H9 (cell line): ENCODE results near the gene FCAMR. TPM values are rescaled to one million over a fixed set of nuclear protein-coding genes. Genes with fewer than 3 reads are reported as not detected.
A peak's percentile ranks its signal among the peaks of the same experiment; 100 is the strongest.

Experiments
- DNase-seq: peaks from one replicate; pipeline ENCODE4 v3.0.0-alpha.2; 2017
- H2AFZ ChIP-seq: one replicate; pipeline ENCODE4 v1.6.1; 2013; ENCODE audit warnings: mild to moderate bottlenecking, low read length, control low read depth, moderate library complexity
- H2AK5ac ChIP-seq: 2 replicates; pipeline ENCODE4 v1.6.1; 2013; ENCODE audit warnings: low read length, control low read depth, mixed read lengths; ENCODE audit not compliant: insufficient read length
- H2BK120ac ChIP-seq: one replicate; pipeline ENCODE4 v1.6.1; 2013; ENCODE audit warnings: low read depth, mild to moderate bottlenecking, low read length, control low read depth, inconsistent platforms; ENCODE audit not compliant: poor library complexity, severe bottlenecking
- H2BK12ac ChIP-seq: 2 replicates; pipeline ENCODE4 v1.6.1; 2013; ENCODE audit warnings: low read length, control low read depth, mixed read lengths, low read depth; ENCODE audit not compliant: insufficient read length
- H2BK15ac ChIP-seq: 2 replicates; pipeline ENCODE4 v1.6.1; 2013; ENCODE audit warnings: low read depth, low read length, control low read depth
- H2BK20ac ChIP-seq: one replicate; pipeline ENCODE4 v1.6.1; 2013; ENCODE audit warnings: low read depth, mild to moderate bottlenecking, low read length, control low read depth, inconsistent platforms; ENCODE audit not compliant: poor library complexity, severe bottlenecking
- H2BK5ac ChIP-seq: 2 replicates; pipeline ENCODE4 v1.6.1; 2013; ENCODE audit warnings: low read length, control low read depth, mixed read lengths; ENCODE audit not compliant: insufficient read length
- H3K14ac ChIP-seq: 2 replicates; pipeline ENCODE4 v1.6.1; 2013; ENCODE audit warnings: low read length, control low read depth; ENCODE audit not compliant: insufficient read depth
- H3K18ac ChIP-seq: 2 replicates; pipeline ENCODE4 v1.6.1; 2013; ENCODE audit warnings: low read depth, mild to moderate bottlenecking, mixed read lengths, low read length, control low read depth; ENCODE audit not compliant: insufficient read length
- H3K23ac ChIP-seq: 2 replicates; pipeline ENCODE4 v1.6.1; 2013; ENCODE audit warnings: low read length, control low read depth, mixed read lengths, low read depth; ENCODE audit not compliant: insufficient read length
- H3K23me2 ChIP-seq: 2 replicates; pipeline ENCODE4 v1.6.1; 2013; ENCODE audit warnings: low read depth, mild to moderate bottlenecking, mixed read lengths, low read length, control low read depth; ENCODE audit not compliant: insufficient read length, poor library complexity, severe bottlenecking
- H3K27ac ChIP-seq: 2 replicates; pipeline ENCODE4 v1.5.1; 2013; ENCODE audit warnings: low read length, control low read depth, mixed read lengths, low read depth; ENCODE audit not compliant: insufficient read length
- H3K27me3 ChIP-seq: 2 replicates; pipeline ENCODE4 v1.6.1; 2013; ENCODE audit warnings: low read length, control low read depth, inconsistent platforms; ENCODE audit not compliant: insufficient read depth
- H3K4ac ChIP-seq: 2 replicates; pipeline ENCODE4 v1.6.1; 2013; ENCODE audit warnings: low read depth, mild to moderate bottlenecking, control low read depth, inconsistent platforms, low read length, moderate library complexity
- H3K4me1 ChIP-seq: 2 replicates; pipeline ENCODE4 v1.6.1; 2013; ENCODE audit warnings: low read length, control low read depth, inconsistent platforms; ENCODE audit not compliant: insufficient read depth
- H3K4me2 ChIP-seq: 2 replicates; pipeline ENCODE4 v1.6.1; 2013; ENCODE audit warnings: low read length, control low read depth, mixed read lengths; ENCODE audit not compliant: insufficient read length, insufficient read depth
- H3K56ac ChIP-seq: 2 replicates; pipeline ENCODE4 v1.6.1; 2013; ENCODE audit warnings: low read depth, mild to moderate bottlenecking, mixed read lengths, low read length, control low read depth; ENCODE audit not compliant: insufficient read length
- H3K79me1 ChIP-seq: 2 replicates; pipeline ENCODE4 v1.6.1; 2013; ENCODE audit warnings: low read depth, mild to moderate bottlenecking, moderate library complexity, low read length, control low read depth, inconsistent platforms; ENCODE audit not compliant: insufficient read depth, poor library complexity, severe bottlenecking
- H3K79me2 ChIP-seq: 2 replicates; pipeline ENCODE4 v1.6.1; 2013; ENCODE audit warnings: low read length, control low read depth, inconsistent platforms; ENCODE audit not compliant: insufficient read depth
- H3K9ac ChIP-seq: 2 replicates; pipeline ENCODE4 v1.6.1; 2013; ENCODE audit warnings: low read length, control low read depth, mixed read lengths; ENCODE audit not compliant: insufficient read length; ENCODE audit errors: extremely low read depth
- H3K9me3 ChIP-seq: one replicate; pipeline ENCODE4 v1.6.1; 2013; ENCODE audit warnings: low read depth, low read length, inconsistent platforms; ENCODE audit not compliant: control insufficient read depth
- H3T11ph ChIP-seq: one replicate; pipeline ENCODE4 v1.6.1; 2013; ENCODE audit warnings: mild to moderate bottlenecking, low read length, control low read depth, inconsistent platforms
- H4K20me1 ChIP-seq: one replicate; pipeline ENCODE4 v1.6.1; 2013; ENCODE audit not compliant: control insufficient read depth, insufficient read length, insufficient read depth
- H4K5ac ChIP-seq: 2 replicates; pipeline ENCODE4 v1.6.1; 2013; ENCODE audit warnings: low read depth, mild to moderate bottlenecking, mixed read lengths, low read length, control low read depth; ENCODE audit not compliant: insufficient read length
- H4K8ac ChIP-seq: replicated peaks from 2 replicates; pipeline ENCODE4 v1.6.1; 2013; ENCODE audit warnings: low read length, control low read depth, mixed read lengths, low read depth; ENCODE audit not compliant: insufficient read length
- H4K91ac ChIP-seq: 2 replicates; pipeline ENCODE4 v1.6.1; 2013; ENCODE audit warnings: low read depth, mild to moderate bottlenecking, moderate library complexity, mixed read lengths, low read length, control low read depth; ENCODE audit not compliant: insufficient read length
- H3K27ac Mint-ChIP-seq, 3 experiments: 2 replicates in 2 of 3; 3 replicates in 1 of 3; pipeline ENCODE4 v1.8.0; 2020 to 2021; ENCODE audit warnings: mixed read lengths in 3 of 3, mild to moderate bottlenecking in 1 of 3, moderate library complexity in 1 of 3
- H3K27me3 Mint-ChIP-seq: 2 replicates; pipeline ENCODE4 v1.8.0; 2021; ENCODE audit warnings: low read depth, mild to moderate bottlenecking, moderate library complexity, mixed read lengths
- H3K36me3 Mint-ChIP-seq, 3 experiments: 2 replicates in 2 of 3; 3 replicates in 1 of 3; pipeline ENCODE4 v1.8.0; 2020 to 2021; ENCODE audit warnings: low read depth in 3 of 3, mixed read lengths in 3 of 3; ENCODE audit not compliant: insufficient read depth in 1 of 3
- H3K4me1 Mint-ChIP-seq, 2 experiments: 2 replicates each; pipeline ENCODE4 v1.8.0; 2020; ENCODE audit warnings: mixed read lengths in 2 of 2
- H3K4me3 Mint-ChIP-seq, 2 experiments: 2 replicates in 1 of 2; 3 replicates in 1 of 2; pipeline ENCODE4 v1.8.0; 2020 to 2021; ENCODE audit warnings: mild to moderate bottlenecking in 2 of 2, mixed read lengths in 2 of 2, moderate library complexity in 1 of 2
- H3K9me3 Mint-ChIP-seq, 2 experiments: 2 replicates in 1 of 2; 3 replicates in 1 of 2; pipeline ENCODE4 v1.8.0; 2020; ENCODE audit warnings: mild to moderate bottlenecking in 2 of 2, mixed read lengths in 2 of 2, moderate library complexity in 1 of 2
- CTCF ChIP-seq: fragments of 200-600 bp; sonication (generic); conservative IDR thresholded peaks from 3 replicates; pipeline ENCODE4 v1.8.0; 2021; ENCODE audit warnings: antibody characterized with exemption, mild to moderate bottlenecking
- WGBS: extraction: QIAGEN DNeasy Blood & Tissue Kit; methylation state at CpG from one replicate; pipeline ENCODE4 v1.1.7; 2013; ENCODE audit warnings: missing lambda C conversion rate, low lambda C conversion rate, mixed read lengths; ENCODE audit not compliant: insufficient read length; ENCODE audit errors: extremely low coverage; 5-methylcytosine and 5-hydroxymethylcytosine counted together
- total RNA-seq: library from RNA; stranded (reverse); gene quantifications from 2 replicates; pipeline ENCODE4 v1.2.1, GENCODE V29; 2021

The FCAMR gene
- total RNA-seq, 1 experiment from 2014 or later = not detected

DNA sequence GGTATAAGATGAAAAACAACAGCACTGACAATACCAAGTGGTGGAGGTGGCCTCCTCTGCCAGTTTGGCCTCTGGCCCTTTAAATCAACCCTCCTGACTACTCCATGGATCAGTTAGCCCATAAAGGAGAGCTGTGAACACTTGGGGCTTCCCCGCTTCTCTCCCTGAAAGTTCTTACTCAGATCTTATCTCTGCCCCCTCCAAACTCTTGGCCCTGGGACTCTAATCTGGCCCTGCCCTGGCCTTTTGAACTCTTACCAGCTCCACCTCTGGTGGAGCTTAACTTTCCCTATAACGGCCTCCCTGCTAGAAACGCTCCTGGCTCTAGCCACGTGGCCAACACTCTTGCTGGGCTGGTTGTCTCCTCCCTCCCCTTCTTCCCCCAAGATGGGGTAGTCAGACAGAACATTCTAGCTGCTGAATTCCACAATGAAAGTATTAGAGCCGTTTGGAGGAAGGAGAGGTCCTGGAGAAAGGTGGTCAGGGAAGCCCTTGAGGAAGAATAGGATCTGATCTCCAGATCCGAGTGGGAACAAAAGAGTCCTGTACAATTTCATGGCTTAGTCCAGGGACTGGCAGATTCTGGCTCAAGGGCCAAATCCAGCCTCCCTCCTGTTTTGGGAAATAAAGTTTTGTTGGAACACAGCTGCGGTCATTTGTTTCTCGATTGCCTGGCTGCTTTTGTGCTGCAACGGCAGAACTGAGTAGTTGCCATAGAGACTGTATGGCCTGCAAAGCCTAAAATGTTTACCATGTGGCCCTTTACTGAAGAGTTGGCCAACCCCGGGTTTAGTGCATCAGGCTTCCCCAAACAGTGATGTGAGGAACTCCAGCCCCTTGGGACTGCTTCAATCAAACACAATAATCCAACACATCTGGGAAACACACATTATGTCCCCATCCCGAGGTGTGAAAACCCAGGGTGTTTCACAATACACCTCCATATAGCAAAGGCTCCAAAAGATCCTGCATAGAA is 14.5 kb downstream of the FCAMR start:
- H4K20me1 ChIP-seq = no peaks in the 10 kb centered on the region
- H2BK5ac ChIP-seq = no peak overlapping the region
- no peak overlapping the region for H2BK15ac ChIP-seq
- DNase-seq = no peak
- no peaks in the 10 kb centered on the region for H3K9me3 ChIP-seq
- Mint-ChIP-seq H3K9me3 (no peaks in the 10 kb centered on the region), H3K4me1 (peaks cover 0 to 6% of the 10 kb centered on the region in 2 experiments; a peak in 2 of 4 replicates), H3K4me3 (no peak overlapping the region), H3K27me3 (peaks cover 11% of the 10 kb centered on the region), H3K36me3 (no peaks in the 10 kb centered on the region), H3K27ac (no peak overlapping the region; a peak in 1 of 7 replicates)
- H2AK5ac ChIP-seq = no peak overlapping the region
- H2BK12ac ChIP-seq = no peak overlapping the region
- H2BK120ac ChIP-seq = no peak overlapping the region
- H4K91ac ChIP-seq = no peak overlapping the region
- H3K18ac ChIP-seq = no peak overlapping the region
- no peak overlapping the region for H3K4ac ChIP-seq
- H3K79me1 ChIP-seq = no peaks in the 10 kb centered on the region
- no peaks in the 10 kb centered on the region for H3K27me3 ChIP-seq
- H3K14ac ChIP-seq = 0 out of 2 replicates have a peak overlapping the region, but pooled peaks have one; percentile 47
- H3K4me1 ChIP-seq = no peaks in the 10 kb centered on the region
- no peak overlapping the region for H3K9ac ChIP-seq
- no peak for TF ChIP-seq CTCF
- no peak overlapping the region for H4K8ac ChIP-seq
- no CpG with 5 or more reads among the region's 11 CpGs for WGBS
- H2BK20ac ChIP-seq = no peak overlapping the region
- no peak overlapping the region for H4K5ac ChIP-seq
- no peaks in the 10 kb centered on the region for H3K23me2 ChIP-seq
- no peak overlapping the region for H3K56ac ChIP-seq
- H2AFZ ChIP-seq = no peak overlapping the region
- no peak overlapping the region for H3K4me2 ChIP-seq
- H3K79me2 ChIP-seq = no peaks in the 10 kb centered on the region
- H3K27ac ChIP-seq = no peak overlapping the region
- H3K23ac ChIP-seq = no peak overlapping the region
- H3T11ph ChIP-seq = no peak overlapping the region
